WERI-Rb-1 (cell line): ENCODE measurements around the gene INSIG1.

Source experiments
- DNase-seq: peaks from one replicate; pipeline ENCODE4 v3.0.0-alpha.2; 2020
- H3K27ac ChIP-seq: fragments of 250-450 bp; sonication (Bioruptor Pico); 2 replicates; pipeline ENCODE4 v1.5.1; 2020; ENCODE audit warnings: mild to moderate bottlenecking, moderate library complexity
- H3K27me3 ChIP-seq: fragments of 250-450 bp; sonication (Bioruptor Pico); 2 replicates; pipeline ENCODE4 v1.5.1; 2021; ENCODE audit warnings: mild to moderate bottlenecking, low read depth, moderate library complexity; ENCODE audit not compliant: insufficient read depth, severe bottlenecking
- H3K36me3 ChIP-seq: fragments of 250-450 bp; sonication (Bioruptor Pico); 2 replicates; pipeline ENCODE4 v1.5.1; 2020; ENCODE audit warnings: mild to moderate bottlenecking, moderate library complexity
- H3K4me3 ChIP-seq: 2 replicates; pipeline ENCODE4 v1.5.1; 2011; ENCODE audit warnings: low read depth, mild to moderate bottlenecking, control low read depth, low read length
- H3K9me3 ChIP-seq: fragments of 250-450 bp; sonication (Bioruptor Pico); 2 replicates; pipeline ENCODE4 v1.5.1; 2021; ENCODE audit warnings: mild to moderate bottlenecking, moderate library complexity; ENCODE audit not compliant: severe bottlenecking
- TF ChIP-seq, protein P1 (sequence below): IDR thresholded peaks from 2 replicates; pipeline ENCODE4 v1.5.1; 2011; ENCODE audit warnings: low read depth, mild to moderate bottlenecking, control low read depth, inconsistent platforms, low read length

INSIG1 gene

DNA sequence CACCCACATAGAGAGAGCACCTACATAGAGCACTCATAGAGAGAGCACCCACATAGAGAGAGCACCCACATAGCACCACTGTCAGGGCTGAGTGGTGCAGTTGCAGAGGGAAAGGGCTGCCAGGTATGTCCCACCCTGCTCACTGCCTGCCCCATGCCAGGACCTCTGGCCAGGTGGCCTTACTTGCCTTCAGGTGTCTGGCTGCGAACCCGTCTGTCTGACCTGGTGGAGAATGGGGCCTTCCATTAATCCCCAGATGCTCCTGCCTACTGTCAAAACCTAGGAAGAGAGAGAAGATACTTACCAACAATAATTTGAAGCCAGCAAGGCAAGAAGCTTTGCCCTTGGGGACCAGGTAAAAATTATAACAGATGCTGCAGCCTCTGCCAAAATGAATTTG, 51.1 kb downstream of the INSIG1 start:
- H3K4me3 ChIP-seq: no peak overlapping the region
- no peaks in the 10 kb centered on the region for H3K27me3 ChIP-seq
- H3K9me3 ChIP-seq: no peaks in the 10 kb centered on the region
- H3K27ac ChIP-seq: no peak overlapping the region
- no peak for DNase-seq
- no peaks in the 10 kb centered on the region for H3K36me3 ChIP-seq
- TF ChIP-seq, protein P1, sequence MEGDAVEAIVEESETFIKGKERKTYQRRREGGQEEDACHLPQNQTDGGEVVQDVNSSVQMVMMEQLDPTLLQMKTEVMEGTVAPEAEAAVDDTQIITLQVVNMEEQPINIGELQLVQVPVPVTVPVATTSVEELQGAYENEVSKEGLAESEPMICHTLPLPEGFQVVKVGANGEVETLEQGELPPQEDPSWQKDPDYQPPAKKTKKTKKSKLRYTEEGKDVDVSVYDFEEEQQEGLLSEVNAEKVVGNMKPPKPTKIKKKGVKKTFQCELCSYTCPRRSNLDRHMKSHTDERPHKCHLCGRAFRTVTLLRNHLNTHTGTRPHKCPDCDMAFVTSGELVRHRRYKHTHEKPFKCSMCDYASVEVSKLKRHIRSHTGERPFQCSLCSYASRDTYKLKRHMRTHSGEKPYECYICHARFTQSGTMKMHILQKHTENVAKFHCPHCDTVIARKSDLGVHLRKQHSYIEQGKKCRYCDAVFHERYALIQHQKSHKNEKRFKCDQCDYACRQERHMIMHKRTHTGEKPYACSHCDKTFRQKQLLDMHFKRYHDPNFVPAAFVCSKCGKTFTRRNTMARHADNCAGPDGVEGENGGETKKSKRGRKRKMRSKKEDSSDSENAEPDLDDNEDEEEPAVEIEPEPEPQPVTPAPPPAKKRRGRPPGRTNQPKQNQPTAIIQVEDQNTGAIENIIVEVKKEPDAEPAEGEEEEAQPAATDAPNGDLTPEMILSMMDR: no peak

DNA sequence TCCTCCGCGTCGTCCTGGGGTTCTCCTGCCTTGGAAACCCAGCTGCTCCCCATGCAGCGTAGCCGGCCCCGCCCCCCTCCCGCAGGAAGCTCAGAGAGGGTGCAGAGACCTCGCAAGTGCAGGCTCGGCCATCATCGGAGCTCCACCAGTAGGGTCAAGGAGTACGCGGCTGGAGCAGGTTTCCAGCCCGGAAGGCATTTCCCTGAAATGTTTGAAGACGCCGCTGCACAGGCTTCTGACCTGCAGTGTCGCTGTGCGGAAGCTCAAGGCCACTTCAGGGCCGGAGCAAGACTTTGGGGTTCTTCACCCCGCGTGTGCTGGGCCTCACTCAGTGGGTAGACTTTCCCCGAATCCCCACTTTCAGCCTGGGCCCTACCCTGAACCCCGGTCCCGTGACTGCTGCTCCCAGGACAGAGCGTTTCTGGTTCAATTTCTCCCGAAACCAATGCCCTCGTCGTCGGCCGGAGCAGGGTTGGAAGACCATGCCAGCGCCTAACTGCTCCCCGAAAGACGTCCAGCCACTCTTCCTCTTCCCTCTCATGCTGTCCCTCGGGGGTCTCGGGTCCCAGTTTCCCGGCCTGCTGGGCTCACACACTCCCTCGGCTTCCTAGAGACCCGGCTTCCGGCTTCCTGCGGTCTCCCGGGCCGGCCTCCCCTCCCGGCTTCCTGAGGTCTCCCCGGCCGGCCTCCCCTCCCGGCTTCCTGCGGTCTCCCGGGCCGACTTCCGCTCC, 52.1 kb downstream of the INSIG1 start:
- Histone ChIP-seq H3K27ac (no peak overlapping the region), H3K4me3 (no peak overlapping the region), H3K36me3 (no peaks in the 10 kb centered on the region), H3K27me3 (no peaks in the 10 kb centered on the region), H3K9me3 (no peaks in the 10 kb centered on the region)
- DNase-seq: no peak
- TF ChIP-seq, protein P1: no peak

DNA sequence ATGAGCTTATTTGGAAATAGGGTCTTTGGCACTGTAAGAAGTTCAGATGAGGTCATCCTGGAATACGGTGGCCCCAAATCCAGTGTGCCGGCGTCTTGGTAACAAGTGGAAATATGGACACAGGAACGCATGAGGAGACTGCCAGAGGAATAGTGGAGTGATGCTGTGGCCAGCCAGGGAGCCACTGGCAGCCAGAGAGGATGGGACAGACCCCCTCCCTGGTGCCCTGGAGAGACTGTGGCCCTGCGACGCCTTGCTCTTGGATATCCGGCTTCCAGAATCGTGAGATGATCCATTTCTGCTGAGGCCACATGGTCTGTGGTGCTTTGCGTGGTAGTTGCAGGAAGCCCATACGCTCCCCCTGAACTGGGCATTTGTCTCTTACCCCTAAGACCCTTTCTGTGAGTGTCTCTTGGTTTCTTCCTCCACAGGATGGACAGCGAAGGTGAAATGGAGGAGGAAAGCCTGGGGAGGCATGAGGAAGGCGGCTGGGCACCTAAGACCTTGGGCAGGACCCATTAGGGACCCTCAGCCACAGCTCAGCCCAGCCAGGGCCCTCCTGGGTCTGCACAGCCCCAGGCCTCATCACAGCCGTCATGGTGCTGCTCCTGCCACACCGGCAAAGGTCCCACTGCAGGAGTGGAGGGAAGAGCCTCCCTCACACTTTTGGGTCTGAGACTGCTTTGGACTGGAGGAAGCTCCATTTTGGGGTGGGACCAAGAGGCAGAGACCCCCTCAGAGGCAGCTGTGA, 53.6 kb downstream of the INSIG1 start:
- Histone ChIP-seq H3K27me3 (no peaks in the 10 kb centered on the region), H3K4me3 (no peak overlapping the region), H3K27ac (no peak overlapping the region), H3K9me3 (no peaks in the 10 kb centered on the region), H3K36me3 (no peaks in the 10 kb centered on the region)
- TF ChIP-seq, protein P1: no peak
- DNase-seq: no peak

DNA sequence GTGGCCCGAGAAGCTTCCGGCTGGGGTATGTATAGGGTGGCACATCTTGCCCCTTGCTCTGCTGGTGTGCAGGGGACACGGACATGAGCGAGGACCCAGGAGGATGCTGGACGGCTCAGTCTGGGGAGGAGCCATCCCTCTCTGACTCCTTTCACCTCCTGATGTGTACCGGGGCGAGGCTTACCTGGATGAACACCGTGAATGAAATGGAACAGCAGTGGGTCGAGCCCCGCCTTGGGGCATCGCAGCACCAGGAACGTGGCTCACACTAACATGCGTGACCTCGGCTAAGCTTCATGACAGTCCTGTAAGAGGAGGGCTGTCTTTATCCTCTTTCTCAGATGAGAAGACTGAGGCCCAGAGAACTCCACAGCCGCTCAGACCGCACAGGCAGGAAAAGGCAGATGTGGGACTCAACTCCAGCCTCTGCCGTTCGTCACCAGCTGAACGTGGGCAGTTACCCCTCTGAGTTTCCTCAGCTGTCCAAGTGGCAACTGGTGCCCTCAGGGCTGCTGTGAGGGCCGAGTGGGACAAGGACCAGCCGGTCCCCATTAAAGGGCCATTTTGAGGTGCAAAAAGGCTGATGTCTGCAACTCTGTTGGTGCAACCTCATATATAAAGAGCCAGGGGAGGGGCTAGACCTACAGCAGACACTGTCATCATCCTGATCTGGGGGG, 54.5 kb downstream of the INSIG1 start:
- no peaks in the 10 kb centered on the region for H3K27me3 ChIP-seq
- no peak overlapping the region for H3K4me3 ChIP-seq
- peak; percentile 3 for DNase-seq
- TF ChIP-seq, protein P1: no peak
- no peak overlapping the region for H3K27ac ChIP-seq
- H3K36me3 ChIP-seq: no peaks in the 10 kb centered on the region
- H3K9me3 ChIP-seq: no peaks in the 10 kb centered on the region

DNA sequence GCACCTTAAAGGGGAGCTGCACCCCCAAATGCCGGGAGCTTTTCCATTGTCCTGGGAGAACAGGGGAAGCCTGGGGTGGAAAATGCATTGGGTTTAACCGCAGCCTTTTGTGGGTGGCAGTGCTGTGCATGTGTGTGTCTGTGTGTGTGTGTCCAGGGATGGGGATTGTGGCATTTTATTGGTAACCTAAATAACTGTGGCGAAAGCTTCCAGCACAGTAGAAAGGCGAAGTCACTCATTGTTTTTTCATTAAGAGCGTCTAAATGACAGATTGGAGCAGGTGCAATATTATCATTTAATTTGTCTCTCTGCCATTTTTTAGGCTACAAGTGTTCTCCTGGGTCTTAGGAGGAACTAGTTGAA, 55.1 kb downstream of the INSIG1 start:
- H3K27me3 ChIP-seq: no peaks in the 10 kb centered on the region
- H3K27ac ChIP-seq: no peak overlapping the region
- no peak for DNase-seq
- H3K36me3 ChIP-seq: no peaks in the 10 kb centered on the region
- H3K4me3 ChIP-seq: no peak overlapping the region
- TF ChIP-seq, protein P1: no peak
- H3K9me3 ChIP-seq: no peaks in the 10 kb centered on the region
